22Rv1 (cell line): ENCODE results near the gene PAAF1.

ENCODE experiments used
- H3K27ac ChIP-seq: fragments of 450-650 bp; 2 replicates; pipeline ENCODE4 v1.5.1; 2017
- ZFX ChIP-seq: fragments of 450-650 bp; IDR thresholded peaks from 2 replicates; pipeline ENCODE4 v1.6.1; 2017; ENCODE audit warnings: antibody characterized with exemption, borderline replicate concordance
- TF ChIP-seq, protein P1 (sequence below): fragments of 450-650 bp; IDR thresholded peaks from 2 replicates; pipeline ENCODE4 v1.5.1; 2017; ENCODE audit warnings: mild to moderate bottlenecking

Gene PAAF1

DNA sequence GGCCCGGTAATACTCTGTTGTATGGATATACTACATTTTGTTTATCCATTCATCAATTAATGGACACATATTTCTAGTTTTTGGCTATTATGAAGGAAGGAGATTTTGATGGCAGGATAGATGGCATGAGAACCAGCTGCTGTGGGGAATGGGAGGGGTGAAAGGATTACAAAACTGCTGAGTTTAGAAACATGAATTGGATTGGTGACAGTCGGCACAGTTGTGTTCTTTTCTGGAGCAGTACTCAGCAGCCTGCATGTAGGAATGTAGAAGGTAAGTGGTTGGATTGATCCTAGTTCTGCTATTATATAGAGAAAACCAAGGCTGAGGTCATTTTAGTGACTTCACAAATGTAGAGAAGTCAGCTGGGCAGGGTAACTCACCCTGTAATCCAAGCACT lies 7.1 kb downstream of the PAAF1 start:
- TF ChIP-seq, protein P1, sequence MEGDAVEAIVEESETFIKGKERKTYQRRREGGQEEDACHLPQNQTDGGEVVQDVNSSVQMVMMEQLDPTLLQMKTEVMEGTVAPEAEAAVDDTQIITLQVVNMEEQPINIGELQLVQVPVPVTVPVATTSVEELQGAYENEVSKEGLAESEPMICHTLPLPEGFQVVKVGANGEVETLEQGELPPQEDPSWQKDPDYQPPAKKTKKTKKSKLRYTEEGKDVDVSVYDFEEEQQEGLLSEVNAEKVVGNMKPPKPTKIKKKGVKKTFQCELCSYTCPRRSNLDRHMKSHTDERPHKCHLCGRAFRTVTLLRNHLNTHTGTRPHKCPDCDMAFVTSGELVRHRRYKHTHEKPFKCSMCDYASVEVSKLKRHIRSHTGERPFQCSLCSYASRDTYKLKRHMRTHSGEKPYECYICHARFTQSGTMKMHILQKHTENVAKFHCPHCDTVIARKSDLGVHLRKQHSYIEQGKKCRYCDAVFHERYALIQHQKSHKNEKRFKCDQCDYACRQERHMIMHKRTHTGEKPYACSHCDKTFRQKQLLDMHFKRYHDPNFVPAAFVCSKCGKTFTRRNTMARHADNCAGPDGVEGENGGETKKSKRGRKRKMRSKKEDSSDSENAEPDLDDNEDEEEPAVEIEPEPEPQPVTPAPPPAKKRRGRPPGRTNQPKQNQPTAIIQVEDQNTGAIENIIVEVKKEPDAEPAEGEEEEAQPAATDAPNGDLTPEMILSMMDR = no peak
- H3K27ac ChIP-seq = no peak overlapping the region

DNA sequence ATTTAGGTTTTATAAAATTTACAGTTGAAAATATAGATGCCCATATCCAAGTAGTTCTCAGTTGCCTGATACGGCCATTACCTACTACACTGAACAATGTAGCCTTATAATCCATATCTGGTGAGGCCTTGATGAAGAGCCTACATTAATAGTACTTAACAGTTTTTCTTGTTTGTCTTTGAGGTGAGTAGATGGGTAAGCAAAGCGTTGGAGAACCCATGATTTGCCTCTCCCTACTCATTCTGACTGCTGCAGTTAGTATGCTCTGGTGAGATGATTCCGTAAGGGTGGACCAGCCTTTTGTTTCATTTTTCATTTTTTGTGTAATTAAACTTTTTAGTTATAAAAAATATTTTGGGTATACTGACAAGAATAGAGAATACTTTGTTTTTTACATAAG lies 11.4 kb downstream of the PAAF1 start:
- TF ChIP-seq, protein P1 = no peak
- TF ChIP-seq ZFX = no peak
- H3K27ac ChIP-seq = no peak overlapping the region

DNA sequence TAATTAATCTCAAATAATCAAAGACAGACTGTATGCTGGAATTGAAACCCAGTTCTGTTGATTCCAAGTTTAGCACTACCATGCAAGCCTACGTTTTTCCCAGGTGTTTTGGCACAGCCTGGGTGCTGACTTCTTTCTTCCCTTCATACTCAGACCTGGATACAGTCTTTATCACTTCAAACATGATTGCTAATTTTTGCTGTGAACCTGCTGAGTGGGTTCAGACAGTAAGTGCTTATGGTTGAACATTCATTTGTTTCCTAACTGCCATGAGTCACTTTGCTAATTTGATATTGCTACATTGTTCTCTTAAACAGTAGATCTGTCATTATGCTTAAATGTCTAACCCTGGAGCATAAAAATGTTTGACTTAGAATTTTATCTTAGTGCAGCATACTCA lies 12.2 kb downstream of the PAAF1 start:
- TF ChIP-seq ZFX = no peak
- TF ChIP-seq, protein P1 = no peak
- no peak overlapping the region for H3K27ac ChIP-seq

DNA sequence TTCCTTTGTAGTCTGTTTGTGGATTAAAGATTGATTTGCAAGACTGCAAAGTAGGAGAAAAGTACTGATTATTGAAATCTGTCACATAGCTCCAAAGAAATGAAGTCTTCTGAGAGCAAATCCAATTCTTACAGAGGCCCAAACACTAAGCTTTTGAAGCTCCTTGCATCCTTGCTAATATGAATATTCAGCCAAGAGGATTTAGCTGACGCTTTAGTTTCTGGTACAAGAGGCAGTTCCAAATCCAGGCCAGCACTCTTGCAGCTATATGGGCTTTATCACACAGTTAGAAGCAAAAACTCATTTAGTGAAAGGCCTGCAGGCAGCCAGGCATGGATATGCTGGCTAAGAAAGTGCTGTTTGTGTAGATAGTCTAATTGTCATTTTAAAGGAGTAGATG lies 12.7 kb downstream of the PAAF1 start:
- no peak overlapping the region for H3K27ac ChIP-seq
- TF ChIP-seq, protein P1 = no peak
- no peak for TF ChIP-seq ZFX

DNA sequence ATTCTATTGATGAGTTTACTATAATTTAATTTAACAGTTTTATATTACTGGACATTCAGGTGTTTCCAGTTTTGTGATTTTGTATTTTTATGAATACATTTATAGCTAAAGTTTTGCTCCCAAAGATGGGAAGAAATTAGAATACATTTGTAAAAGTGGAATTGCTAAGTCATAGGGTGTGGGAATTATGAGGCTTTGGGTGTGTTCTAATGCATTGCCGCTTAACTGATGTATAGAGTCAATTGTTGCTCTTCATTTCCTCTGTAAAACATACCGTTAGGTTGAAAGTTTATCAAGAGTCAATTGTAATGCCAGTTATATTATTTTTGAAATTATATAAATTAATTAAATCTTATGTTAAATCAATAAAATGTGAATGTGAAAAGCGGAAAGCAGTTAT lies 16.2 kb downstream of the PAAF1 start:
- TF ChIP-seq, protein P1 = no peak
- no peak for TF ChIP-seq ZFX
- H3K27ac ChIP-seq = no peak overlapping the region

- no peak overlapping the region for H3K27ac ChIP-seq
- TF ChIP-seq, protein P1 = no peak
- TF ChIP-seq ZFX = no peak
Measured at GRCh38 chr11:73894725-73895335, 18.0 kb downstream of the PAAF1 start.

GRCh38 chr11:73902303-73902702 lies 25.5 kb downstream of the PAAF1 start:
- no peak for TF ChIP-seq ZFX
- TF ChIP-seq, protein P1 = no peak
- H3K27ac ChIP-seq = no peak overlapping the region
